Gastroesophageal sphincter (tissue), 4 donors: ENCODE data around the gene KL. TPM values are rescaled to one million over a fixed set of nuclear protein-coding genes. Genes with fewer than 3 reads are reported as not detected.

ENCODE experiments used
- ATAC-seq: fragments of 150-250 bp; one replicate; pipeline ENCODE4 v1.9.1; 2016; ENCODE audit warnings: mild to moderate bottlenecking, moderate library complexity
- H3K27ac ChIP-seq, 4 donors: fragments of 200-600 bp; sonication (generic) in 3 of 4; 1 replicate in 3 of 4; 2 replicates in 1 of 4; pipeline ENCODE4 v1.5.1; 2016 to 2019
- H3K27me3 ChIP-seq: fragments of 200-600 bp; sonication (generic); one replicate; pipeline ENCODE4 v1.5.1; 2019
- H3K36me3 ChIP-seq, 2 donors: fragments of 200-600 bp; sonication (generic); one replicate each; pipeline ENCODE4 v1.5.1; 2019; ENCODE audit warnings: control low read depth in 1 of 2
- H3K4me1 ChIP-seq, 3 donors: fragments of 200-600 bp; sonication (generic); 1 replicate in 2 of 3; 2 replicates in 1 of 3; pipeline ENCODE4 v1.5.1; 2016 to 2019; ENCODE audit warnings: control low read depth in 2 of 3
- H3K4me3 ChIP-seq, 2 donors: fragments of 200-600 bp; sonication (generic); one replicate each; pipeline ENCODE4 v1.5.1; 2019; ENCODE audit warnings: mild to moderate bottlenecking in 1 of 2, moderate library complexity in 1 of 2
- H3K9me3 ChIP-seq, 3 donors: fragments of 200-600 bp; sonication (generic); one replicate each; pipeline ENCODE4 v1.5.1; 2017 to 2019; ENCODE audit warnings: control low read depth in 2 of 3
- CTCF ChIP-seq, 4 experiments: fragments of 200-600 bp in 2 of 4; fragments of 450-650 bp in 2 of 4; sonication (generic) in 1 of 4; IDR thresholded peaks; one replicate each; pipeline ENCODE4 v1.5.1; 2017 to 2019; ENCODE audit warnings: antibody characterized with exemption in 4 of 4, mild to moderate bottlenecking in 2 of 4, moderate library complexity in 2 of 4
- EP300 ChIP-seq: sonication (generic); formaldehyde crosslinking; IDR thresholded peaks from one replicate; pipeline ENCODE4 v1.6.1; 2017; ENCODE audit warnings: antibody characterized with exemption, mild to moderate bottlenecking
- POLR2A ChIP-seq, 2 donors: fragments of 450-650 bp; IDR thresholded peaks; one replicate each; pipeline ENCODE4 v1.6.1; 2017; ENCODE audit warnings: antibody characterized with exemption in 2 of 2, mild to moderate bottlenecking in 2 of 2, moderate library complexity in 1 of 2
- POLR2AphosphoS5 ChIP-seq: sonication (generic); formaldehyde crosslinking; IDR thresholded peaks from one replicate; pipeline ENCODE4 v1.6.1; 2017; ENCODE audit warnings: antibody characterized with exemption
- WGBS, 2 donors: methylation state at CpG; one replicate each; pipeline ENCODE4 v1.1.5; 2018; ENCODE audit warnings: low coverage in 1 of 2; 5-methylcytosine and 5-hydroxymethylcytosine counted together
- total RNA-seq, 4 donors: library from RNA; depleted of rRNA; stranded (reverse); fragments of >200 nt; gene quantifications; one replicate each; pipeline ENCODE4 v1.1.0, GENCODE V29; 2016

KL gene
- total RNA-seq, 4 donors from 2014 or later = 1.7 to 6.6 (median 3.4) TPM

GRCh38 chr13:33099860-33100259 lies 83.6 kb downstream of the KL start:
- H3K27ac ChIP-seq = no peak overlapping the region
- ATAC-seq = no peak
- H3K36me3 ChIP-seq = peaks cover 0 to 11% of the 10 kb centered on the region in 2 donors
- 63 to 77% methylated on average over 2 to 3 of the region's 3 CpGs for WGBS, 2 donors
- no peak for TF ChIP-seq POLR2A (IDR thresholded peaks at IDR 0.05)
- TF ChIP-seq POLR2AphosphoS5 = no peak
- TF ChIP-seq CTCF (IDR thresholded peaks at IDR 0.05) = no peak
- TF ChIP-seq EP300 = no peak
- no peak overlapping the region for H3K4me3 ChIP-seq
- no peaks in the 10 kb centered on the region for H3K4me1 ChIP-seq
- H3K9me3 ChIP-seq = peaks cover 0 to 11% (median 0%) of the 10 kb centered on the region in 3 donors
- no peaks in the 10 kb centered on the region for H3K27me3 ChIP-seq

- ATAC-seq = no peak
- TF ChIP-seq POLR2AphosphoS5 (no peak), EP300 (no peak), POLR2A (IDR thresholded peaks at IDR 0.05) (no peak), CTCF (IDR thresholded peaks at IDR 0.05) (no peak)
- no peak overlapping the region for H3K4me3 ChIP-seq
- peaks cover 0 to 11% (median 0%) of the 10 kb centered on the region in 3 donors for H3K9me3 ChIP-seq
- no peak overlapping the region for H3K27ac ChIP-seq
- H3K27me3 ChIP-seq = no peaks in the 10 kb centered on the region
- H3K36me3 ChIP-seq = peaks cover 0 to 21% of the 10 kb centered on the region in 2 donors
- 76 to 90% methylated on average over 3 of the region's 3 CpGs for WGBS, 2 donors
- H3K4me1 ChIP-seq = peaks cover 0 to 3% (median 0%) of the 10 kb centered on the region in 3 donors
These were observed 84.7 kb downstream of the KL start for GRCh38 chr13:33100886-33101285.

- no peaks in the 10 kb centered on the region for H3K27me3 ChIP-seq
- H3K27ac ChIP-seq = no peak overlapping the region
- peaks cover 0 to 30% of the 10 kb centered on the region in 2 donors for H3K36me3 ChIP-seq
- WGBS, 2 donors = 87 to 88% methylated on average over 2 of the region's 2 CpGs
- no peak overlapping the region for H3K4me3 ChIP-seq
- peaks cover 0 to 12% (median 4%) of the 10 kb centered on the region in 3 donors for H3K4me1 ChIP-seq
- TF ChIP-seq CTCF (IDR thresholded peaks at IDR 0.05) (no peak), POLR2AphosphoS5 (no peak), POLR2A (IDR thresholded peaks at IDR 0.05) (no peak)
- ATAC-seq = no peak
- peaks cover 0 to 11% (median 0%) of the 10 kb centered on the region in 3 donors for H3K9me3 ChIP-seq
These were observed 85.6 kb downstream of the KL start for GRCh38 chr13:33101835-33102234.

- Histone ChIP-seq H3K27me3 (no peaks in the 10 kb centered on the region), H3K36me3 (peaks cover 0 to 45% of the 10 kb centered on the region in 2 donors), H3K4me3 (no peak overlapping the region), H3K4me1 (peaks cover 0 to 29% (median 15%) of the 10 kb centered on the region in 3 donors), H3K9me3 (peaks cover 0 to under 1% (median 0%) of the 10 kb centered on the region in 3 donors), H3K27ac (peak overlapping the region in 1 of 4 donors; percentile 16)
- TF ChIP-seq CTCF (IDR thresholded peaks at IDR 0.05) (no peak), POLR2AphosphoS5 (no peak), POLR2A (IDR thresholded peaks at IDR 0.05) (no peak), EP300 (no peak)
- ATAC-seq = no peak
- WGBS, 2 donors = 60 to 78% methylated on average over 1 to 4 of the region's 4 CpGs
These were observed 87.2 kb downstream of the KL start for GRCh38 chr13:33103457-33103856.

GRCh38 chr13:33105387-33106005 lies 89.3 kb downstream of the KL start:
- peak; percentile 20 for ATAC-seq
- peak overlapping the region; percentile 11 to 86 (median 80) for H3K27ac ChIP-seq
- 63 to 78% methylated on average over 5 to 7 of the region's 9 CpGs for WGBS, 2 donors

More at GRCh38 chr13:33105387-33106005, 89.3 kb downstream of the KL start:
- Histone ChIP-seq H3K4me1 (peaks cover 10 to 49% (median 36%) of the 10 kb centered on the region in 3 donors), H3K27me3 (no peaks in the 10 kb centered on the region), H3K9me3 (no peaks in the 10 kb centered on the region), H3K36me3 (peaks cover 0 to 52% of the 10 kb centered on the region in 2 donors), H3K4me3 (no peak overlapping the region)
- TF ChIP-seq CTCF (IDR thresholded peaks at IDR 0.05) (no peak), EP300 (no peak), POLR2AphosphoS5 (no peak), POLR2A (IDR thresholded peaks at IDR 0.05) (no peak)
